Fibroblast of villous mesenchyme (primary cell): ENCODE results near the gene SLC38A8. TPM values are rescaled to one million over a fixed set of nuclear protein-coding genes. Genes with fewer than 3 reads are reported as not detected.

ENCODE experiments used
- DNase-seq: peaks from one replicate; pipeline ENCODE4 v3.0.0-alpha.2; 2010; ENCODE audit warnings: low read depth
- H3K4me3 ChIP-seq: 2 replicates; pipeline ENCODE4 v1.5.1; 2011; ENCODE audit warnings: low read depth, mild to moderate bottlenecking, low read length
- CTCF ChIP-seq: IDR thresholded peaks from 2 replicates; pipeline ENCODE4 v1.5.1; 2012; ENCODE audit warnings: low read depth, mild to moderate bottlenecking, low read length; ENCODE audit not compliant: insufficient read depth
- total RNA-seq: library from RNA; depleted of rRNA; stranded (reverse); fragments of >200 nt; gene quantifications from 2 replicates; pipeline ENCODE4 v1.2.3, GENCODE V29; 2012

Gene SLC38A8
- total RNA-seq, 1 donor: not detected

GRCh38 chr16:84081446-84081989, 38.9 kb upstream of the SLC38A8 start:
- TF ChIP-seq CTCF: no peak
- DNase-seq: no peak

GRCh38 chr16:84080813-84081212, 38.2 kb upstream of the SLC38A8 start:
- H3K4me3 ChIP-seq: no peak overlapping the region
- DNase-seq: no peak
- no peak for TF ChIP-seq CTCF

More at GRCh38 chr16:84081446-84081989, 38.9 kb upstream of the SLC38A8 start:
- H3K4me3 ChIP-seq: no peak overlapping the region

- H3K4me3 ChIP-seq: no peak overlapping the region
- no peak for DNase-seq
- no peak for TF ChIP-seq CTCF
Measured at GRCh38 chr16:84080378-84080777, 37.8 kb upstream of the SLC38A8 start.

GRCh38 chr16:84079664-84080063, 37.1 kb upstream of the SLC38A8 start:
- TF ChIP-seq CTCF: no peak
- no peak for DNase-seq
- H3K4me3 ChIP-seq: no peak overlapping the region

- TF ChIP-seq CTCF: no peak
- DNase-seq: no peak
- H3K4me3 ChIP-seq: no peak overlapping the region
Measured at GRCh38 chr16:84075376-84075775, 32.8 kb upstream of the SLC38A8 start.

- no peak for DNase-seq
- no peak overlapping the region for H3K4me3 ChIP-seq
- no peak for TF ChIP-seq CTCF
Measured at GRCh38 chr16:84074721-84075120, 32.1 kb upstream of the SLC38A8 start.

- no peak for DNase-seq
- no peak overlapping the region for H3K4me3 ChIP-seq
- no peak for TF ChIP-seq CTCF
Measured at GRCh38 chr16:84072014-84072413, 29.4 kb upstream of the SLC38A8 start.
